HG03108 (cell line): ENCODE results near the gene IL15RA.
"Not testable (repeated sequence)": the region's sequence is repeated elsewhere in the genome, so short reads cannot be mapped to it uniquely, and the experiment has no call there.

Source experiments
- ATAC-seq: cut with Tn5 transposase; IDR thresholded peaks from one replicate; pipeline ENCODE4 v1.9.1; 2021; ENCODE audit warnings: moderate library complexity; ENCODE audit not compliant: unreplicated experiment

IL15RA gene

GRCh38 chr10:5971315-5971832 is 6.0 kb downstream of the IL15RA start:
- ATAC-seq: no peak

GRCh38 chr10:5970527-5970926 is 6.8 kb downstream of the IL15RA start:
- no peak for ATAC-seq

GRCh38 chr10:5970066-5970465 is 7.3 kb downstream of the IL15RA start:
- ATAC-seq: no peak

GRCh38 chr10:5968681-5969453 is 8.5 kb downstream of the IL15RA start:
- no peak for ATAC-seq

GRCh38 chr10:5968037-5968680 is 9.2 kb downstream of the IL15RA start:
- no peak for ATAC-seq

GRCh38 chr10:5965266-5965665 is 12.1 kb downstream of the IL15RA start:
- ATAC-seq: no peak

- no peak for ATAC-seq
These were observed 12.6 kb downstream of the IL15RA start for GRCh38 chr10:5964736-5965135.

- no peak for ATAC-seq
These were observed 13.8 kb downstream of the IL15RA start for GRCh38 chr10:5963591-5963990.

GRCh38 chr10:5963071-5963470 is 14.3 kb downstream of the IL15RA start:
- ATAC-seq: no peak

- ATAC-seq: not testable (repeated sequence)
These were observed 14.9 kb downstream of the IL15RA start for GRCh38 chr10:5962358-5962940.

- ATAC-seq: no peak
These were observed 15.8 kb downstream of the IL15RA start for GRCh38 chr10:5961405-5962100.

- not testable (repeated sequence) for ATAC-seq
These were observed 16.4 kb downstream of the IL15RA start for GRCh38 chr10:5960973-5961275.

- no peak for ATAC-seq
These were observed 17.0 kb downstream of the IL15RA start for GRCh38 chr10:5960070-5960972.

GRCh38 chr10:5959581-5960069 is 17.7 kb downstream of the IL15RA start:
- no peak for ATAC-seq

GRCh38 chr10:5959142-5959541 is 18.2 kb downstream of the IL15RA start:
- ATAC-seq: no peak

- ATAC-seq: no peak
These were observed 18.7 kb downstream of the IL15RA start for GRCh38 chr10:5958675-5959074.

- no peak for ATAC-seq
These were observed 19.3 kb downstream of the IL15RA start for GRCh38 chr10:5958077-5958476.

GRCh38 chr10:5956146-5956936 is 21.0 kb downstream of the IL15RA start:
- ATAC-seq: no peak

GRCh38 chr10:5953676-5954075 is 23.7 kb downstream of the IL15RA start:
- no peak for ATAC-seq
